ENCODE data around the gene ACAD10. TPM values are rescaled to one million over a fixed set of nuclear protein-coding genes. Genes with fewer than 3 reads are reported as not detected.

Gene ACAD10
- total and polyA plus RNA-seq, 2 of the 13 experiments (the other 11 are each of a cell fraction or from before 2014, with no cell fraction given) = 15.2 to 16.3 TPM

- WGBS (ENCODE audit: low lambda C conversion rate) = over 99% methylated on average over 10 of the region's 10 CpGs
- Histone ChIP-seq H2AFZ (ENCODE audit: low read length) (no peak overlapping the region), H3K9me3 (ENCODE audit: low read length) (no peaks in the 10 kb centered on the region), H3K4me2 (ENCODE audit: low read depth, low read length) (no peak overlapping the region), H3K27me3 (ENCODE audit: control insufficient read depth in 1 of 2, insufficient read depth in 2 of 2, low read length in 2 of 2) (peaks cover 0 to 7% of the 10 kb centered on the region in 2 experiments; a peak in 1 of 5 replicates), H4K20me1 (ENCODE audit: insufficient read depth, low read length) (no peaks in the 10 kb centered on the region), H3K27ac (ENCODE audit: extremely low read length, insufficient read depth, low read length) (no peak overlapping the region), H3K36me3 (replicated peaks in 1 of 2; ENCODE audit: control insufficient read depth in 1 of 2, insufficient read depth in 2 of 2, low read length in 2 of 2) (peaks cover 0 to 6% of the 10 kb centered on the region in 2 experiments; a peak in 3 of 5 replicates), H3K4me1 (ENCODE audit: insufficient read depth, low read length) (peaks cover 26% of the 10 kb centered on the region), H3K79me2 (ENCODE audit: insufficient read depth, low read length) (peaks cover 37% of the 10 kb centered on the region), H3K9ac (ENCODE audit: insufficient read depth, low read depth, low read length) (no peak overlapping the region), H3K4me3 (replicated peaks in 1 of 3; ENCODE audit: insufficient read depth in 1 of 3, low read depth in 2 of 3, low read length in 3 of 3) (no peak overlapping the region)
- intact Hi-C loops (cut with micrococcal nuclease; ENCODE audit: unreplicated experiment) (loop anchor here (1.0 kb wide), 1 partner anchor 125 kb away; no protein-coding TSS in a partner anchor), in situ Hi-C loops (cut with HindIII; ENCODE audit: extremely low pct_ligation_motif_present, low pct_unique_long_range_greater_than_20kb) (no loop called here)
- ATAC-seq (no peak), DNase-seq (ENCODE audit: low spot score) (no peak), FAIRE-seq (no peak)
- no peak for TF ChIP-seq DDIT3 (CRISPR knock-in tag; IDR thresholded peaks at IDR 0.05)
- no peak for TF ChIP-seq RBFOX2 (IDR thresholded peaks at IDR 0.05; ENCODE audit: low read depth, low read length)
- no peak for TF ChIP-seq ZSCAN29 (CRISPR knock-in tag; conservative IDR thresholded peaks at IDR 0.05)
- no peak for TF ChIP-seq RARA (CRISPR knock-in tag; IDR thresholded peaks at IDR 0.05)
- TF ChIP-seq PREB (CRISPR knock-in tag; IDR thresholded peaks at IDR 0.05) = no peak
- TF ChIP-seq UBTF (CRISPR knock-in tag; IDR thresholded peaks at IDR 0.05) = no peak
- TF ChIP-seq PITX1 (CRISPR knock-in tag; IDR thresholded peaks at IDR 0.05) = no peak
- TF ChIP-seq TOPORS (CRISPR knock-in tag; IDR thresholded peaks at IDR 0.05) = no peak
- BruUV-seq (replicated peaks) = no TSS peak
- POLR2A ChIA-PET = no interaction called here
- CTCF ChIA-PET (ENCODE audit: low intra/inter-chr PET ratio, low total read pairs) = no interaction called here
Observed at GRCh38 chr12:111687952-111688351, 2.1 kb downstream of the ACAD10 start.

Data from HepG2 (cell line).